ENCODE data around the gene PVALB. TPM values are rescaled to one million over a fixed set of nuclear protein-coding genes. Genes with fewer than 3 reads are reported as not detected.

PVALB gene
- polyA plus RNA-seq, 2 of the 4 experiments (the other 2 are of a cell fraction) = not detected

DNA sequence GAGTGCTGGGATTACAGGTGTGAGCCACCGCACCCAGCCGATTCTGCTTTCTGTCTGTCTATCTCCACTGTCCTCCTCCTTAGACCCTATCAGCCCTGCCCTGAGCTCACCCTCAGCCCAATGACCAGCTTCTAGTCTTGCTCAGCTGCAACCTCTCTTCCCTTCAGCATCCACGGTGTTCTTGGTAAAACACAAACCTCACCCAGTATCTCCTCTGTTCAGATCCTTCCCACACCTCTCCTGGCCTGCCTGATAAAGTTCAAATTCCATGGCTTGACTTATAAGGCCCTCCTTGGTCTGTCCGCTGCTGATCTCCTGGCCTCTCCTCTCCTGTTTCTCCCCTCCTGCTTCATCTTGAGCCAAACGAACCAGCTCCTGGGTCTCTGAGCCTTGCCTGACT, 29.4 kb upstream of the PVALB start:
- ATAC-seq = no peak
- Histone ChIP-seq H3K4me3 (no peak overlapping the region), H3K27ac (no peak overlapping the region), H3K4me2 (no peak overlapping the region), H3K4me1 (no peaks in the 10 kb centered on the region), H3K9me3 (no peaks in the 10 kb centered on the region)
- FAIRE-seq = no peak
- POLR2A ChIA-PET = no interaction called here
- DNase-seq (ENCODE audit: low read depth in 1 of 2, low spot score in 1 of 2) = no peak
- WGBS (ENCODE audit: missing lambda C conversion rate) = 60% methylated on average over 5 of the region's 5 CpGs
- TF ChIP-seq HOXB13 (CRISPR knock-in tag; IDR thresholded peaks at IDR 0.05; ENCODE audit: low read depth) (no peak), CHD4 (IDR thresholded peaks at IDR 0.05; ENCODE audit: borderline replicate concordance) (no peak), TFCP2L1 (CRISPR knock-in tag; IDR thresholded peaks at IDR 0.05) (no peak), KDM5A (IDR thresholded peaks at IDR 0.05) (no peak)
- CTCF ChIA-PET = interaction anchor here (1.1 to 3.4 kb wide), 4 partner anchors 10 to 132 kb away, joined by 3 to 31 read pairs (median 4); no protein-coding TSS in a partner anchor

DNA sequence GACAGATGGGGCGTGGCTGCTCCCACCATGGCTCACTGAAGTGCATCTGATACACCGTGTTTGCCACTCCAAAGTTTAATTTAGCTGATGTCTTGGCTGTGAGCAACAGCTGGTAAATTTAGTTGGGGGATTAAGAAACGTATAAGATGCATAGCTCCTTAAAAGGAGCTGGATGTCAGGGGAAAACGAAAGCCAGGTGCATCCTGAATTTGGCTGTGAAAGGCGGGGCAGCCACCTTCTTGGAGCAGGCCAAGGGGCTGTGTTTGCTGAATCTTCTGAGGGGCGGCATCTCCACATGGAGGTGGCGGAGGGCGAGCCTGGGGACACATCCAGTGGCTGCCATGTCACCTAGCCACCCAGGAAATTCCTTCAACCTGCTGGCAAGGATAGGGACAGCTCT, 23.3 kb upstream of the PVALB start:
- no peak for DNase-seq (ENCODE audit: low read depth in 1 of 2, low spot score in 1 of 2)
- Histone ChIP-seq H3K27ac (no peak overlapping the region), H3K4me2 (no peak overlapping the region), H3K9me3 (0 out of 3 replicates have a peak, but pooled peaks cover 2% of the 10 kb centered on the region), H3K4me1 (no peaks in the 10 kb centered on the region), H3K4me3 (no peak overlapping the region)
- no peak for FAIRE-seq
- 54% methylated on average over 8 of the region's 8 CpGs for WGBS (ENCODE audit: missing lambda C conversion rate)
- no peak for TF ChIP-seq HOXA7 (CRISPR knock-in tag; IDR thresholded peaks at IDR 0.05)
- no peak for TF ChIP-seq HDAC2 (IDR thresholded peaks at IDR 0.05)
- TF ChIP-seq, protein P1, sequence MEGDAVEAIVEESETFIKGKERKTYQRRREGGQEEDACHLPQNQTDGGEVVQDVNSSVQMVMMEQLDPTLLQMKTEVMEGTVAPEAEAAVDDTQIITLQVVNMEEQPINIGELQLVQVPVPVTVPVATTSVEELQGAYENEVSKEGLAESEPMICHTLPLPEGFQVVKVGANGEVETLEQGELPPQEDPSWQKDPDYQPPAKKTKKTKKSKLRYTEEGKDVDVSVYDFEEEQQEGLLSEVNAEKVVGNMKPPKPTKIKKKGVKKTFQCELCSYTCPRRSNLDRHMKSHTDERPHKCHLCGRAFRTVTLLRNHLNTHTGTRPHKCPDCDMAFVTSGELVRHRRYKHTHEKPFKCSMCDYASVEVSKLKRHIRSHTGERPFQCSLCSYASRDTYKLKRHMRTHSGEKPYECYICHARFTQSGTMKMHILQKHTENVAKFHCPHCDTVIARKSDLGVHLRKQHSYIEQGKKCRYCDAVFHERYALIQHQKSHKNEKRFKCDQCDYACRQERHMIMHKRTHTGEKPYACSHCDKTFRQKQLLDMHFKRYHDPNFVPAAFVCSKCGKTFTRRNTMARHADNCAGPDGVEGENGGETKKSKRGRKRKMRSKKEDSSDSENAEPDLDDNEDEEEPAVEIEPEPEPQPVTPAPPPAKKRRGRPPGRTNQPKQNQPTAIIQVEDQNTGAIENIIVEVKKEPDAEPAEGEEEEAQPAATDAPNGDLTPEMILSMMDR (IDR thresholded peaks at IDR 0.05) = no peak
- no peak for TF ChIP-seq SREBF2 (IDR thresholded peaks at IDR 0.05)
- TF ChIP-seq, protein P2, sequence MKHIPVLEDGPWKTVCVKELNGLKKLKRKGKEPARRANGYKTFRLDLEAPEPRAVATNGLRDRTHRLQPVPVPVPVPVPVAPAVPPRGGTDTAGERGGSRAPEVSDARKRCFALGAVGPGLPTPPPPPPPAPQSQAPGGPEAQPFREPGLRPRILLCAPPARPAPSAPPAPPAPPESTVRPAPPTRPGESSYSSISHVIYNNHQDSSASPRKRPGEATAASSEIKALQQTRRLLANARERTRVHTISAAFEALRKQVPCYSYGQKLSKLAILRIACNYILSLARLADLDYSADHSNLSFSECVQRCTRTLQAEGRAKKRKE (CRISPR knock-in tag; IDR thresholded peaks at IDR 0.05; ENCODE audit: low read depth) = no peak
- TF ChIP-seq POLR2AphosphoS2 (conservative IDR thresholded peaks at IDR 0.05; ENCODE audit: low read length) = no peak
- no peak for TF ChIP-seq PHF8 (IDR thresholded peaks at IDR 0.05; ENCODE audit: borderline replicate concordance, low read depth)
- ChIA-PET POLR2A (no interaction called here), CTCF (interaction anchor here (2.8 kb wide), 1 partner anchor 16 kb away, joined by 13 read pairs; no protein-coding TSS in a partner anchor)
- no peak for ATAC-seq

GRCh38 chr22:36839356-36840073, 22.7 kb upstream of the PVALB start:
- Histone ChIP-seq H3K4me3 (no peak overlapping the region), H3K4me2 (no peak overlapping the region), H3K9me3 (0 out of 3 replicates have a peak, but pooled peaks cover 2% of the 10 kb centered on the region), H3K27ac (no peak overlapping the region), H3K4me1 (no peaks in the 10 kb centered on the region)
- FAIRE-seq (no peak), DNase-seq (ENCODE audit: low read depth in 1 of 2, low spot score in 1 of 2) (no peak), ATAC-seq (no peak)
- TF ChIP-seq JUNB (IDR thresholded peaks at IDR 0.05) (no peak), CHD2 (IDR thresholded peaks at IDR 0.05; ENCODE audit: low read length, partially characterized antibody) (no peak), PHF8 (IDR thresholded peaks at IDR 0.05; ENCODE audit: borderline replicate concordance, low read depth) (no peak), EHF (CRISPR knock-in tag; IDR thresholded peaks at IDR 0.05) (no peak), KDM5A (IDR thresholded peaks at IDR 0.05) (no peak), RCOR1 (IDR thresholded peaks at IDR 0.05; ENCODE audit: low read depth, low read length) (no peak), CBX8 (IDR thresholded peaks at IDR 0.05) (no peak), HOXB13 (CRISPR knock-in tag; IDR thresholded peaks at IDR 0.05; ENCODE audit: low read depth) (no peak), HMGXB4 (CRISPR knock-in tag; IDR thresholded peaks at IDR 0.05; ENCODE audit: borderline replicate concordance) (no peak), SREBF2 (IDR thresholded peaks at IDR 0.05) (no peak), CBX2 (IDR thresholded peaks at IDR 0.05; ENCODE audit: borderline replicate concordance, low read depth) (no peak), CHD4 (IDR thresholded peaks at IDR 0.05; ENCODE audit: borderline replicate concordance) (no peak)
- TF ChIP-seq, protein P1 (IDR thresholded peaks at IDR 0.05) = no peak
- TF ChIP-seq, protein P3, sequence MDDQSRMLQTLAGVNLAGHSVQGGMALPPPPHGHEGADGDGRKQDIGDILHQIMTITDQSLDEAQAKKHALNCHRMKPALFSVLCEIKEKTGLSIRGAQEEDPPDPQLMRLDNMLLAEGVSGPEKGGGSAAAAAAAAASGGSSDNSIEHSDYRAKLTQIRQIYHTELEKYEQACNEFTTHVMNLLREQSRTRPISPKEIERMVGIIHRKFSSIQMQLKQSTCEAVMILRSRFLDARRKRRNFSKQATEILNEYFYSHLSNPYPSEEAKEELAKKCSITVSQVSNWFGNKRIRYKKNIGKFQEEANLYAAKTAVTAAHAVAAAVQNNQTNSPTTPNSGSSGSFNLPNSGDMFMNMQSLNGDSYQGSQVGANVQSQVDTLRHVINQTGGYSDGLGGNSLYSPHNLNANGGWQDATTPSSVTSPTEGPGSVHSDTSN (IDR thresholded peaks at IDR 0.05) = no peak
- POLR2A ChIA-PET = no interaction called here
- CTCF ChIA-PET = interaction anchor here (1.2 to 2.8 kb wide), 2 partner anchors 11 to 17 kb away, joined by 3 to 13 read pairs; no protein-coding TSS in a partner anchor
- 53% methylated on average over 10 of the region's 10 CpGs for WGBS (ENCODE audit: missing lambda C conversion rate)

All from A549 (cell line).